T-helper 17 cell (primary cell): Measurements from ENCODE around the gene MTERF2. TPM values are rescaled to one million over a fixed set of nuclear protein-coding genes. Genes with fewer than 3 reads are reported as not detected.

Experiments
- ATAC-seq: fragments of 150-1000 bp; cut with Tn5 transposase; 2 replicates; pipeline ENCODE4 v1.10.0; 2021; ENCODE audit warnings: mild to moderate bottlenecking, moderate library complexity
- DNase-seq, 3 donors: peaks; one replicate each; pipeline versions ENCODE4 v3.0.0 to v3.0.0-alpha.2; 2020 to 2021
- H3K9me3 ChIP-seq: one replicate; pipeline ENCODE4 v1.7.0; 2013; ENCODE audit warnings: low read length, mild to moderate bottlenecking; ENCODE audit not compliant: control insufficient read depth, poor library complexity, severe bottlenecking
- H3K27ac Mint-ChIP-seq: one replicate; pipeline ENCODE4 v1.8.0; 2022; ENCODE audit warnings: mild to moderate bottlenecking, moderate library complexity, mixed read lengths
- H3K27me3 Mint-ChIP-seq: one replicate; pipeline ENCODE4 v1.8.0; 2022; ENCODE audit warnings: mixed read lengths
- H3K36me3 Mint-ChIP-seq: one replicate; pipeline ENCODE4 v1.8.0; 2022; ENCODE audit warnings: low read depth, mixed read lengths
- H3K4me1 Mint-ChIP-seq: one replicate; pipeline ENCODE4 v1.8.0; 2022; ENCODE audit warnings: mild to moderate bottlenecking, mixed read lengths
- H3K4me3 Mint-ChIP-seq: one replicate; pipeline ENCODE4 v1.8.0; 2022; ENCODE audit warnings: mild to moderate bottlenecking, moderate library complexity, mixed read lengths
- total RNA-seq, 4 donors: library from RNA in 2 of 4; stranded (reverse) in 2 of 4; gene quantifications; one replicate each; pipeline ENCODE4 v1.2.3 and lab custom pipeline; 2022 to 2026

The MTERF2 gene
- total RNA-seq, 2 donors from 2014 or later = 12.7 to 13.8 TPM

GRCh38 chr12:106982229-106982628, 4.7 kb downstream of the MTERF2 start:
- no peaks in the 10 kb centered on the region for H3K27me3 Mint-ChIP-seq
- peaks cover 13% of the 10 kb centered on the region for H3K36me3 Mint-ChIP-seq
- DNase-seq (no peak), ATAC-seq (no peak)
- peaks cover 32% of the 10 kb centered on the region for H3K4me1 Mint-ChIP-seq
- H3K9me3 ChIP-seq = no peaks in the 10 kb centered on the region
- H3K27ac Mint-ChIP-seq = peak overlapping the region; percentile 69
- H3K4me3 Mint-ChIP-seq = no peak overlapping the region

DNA sequence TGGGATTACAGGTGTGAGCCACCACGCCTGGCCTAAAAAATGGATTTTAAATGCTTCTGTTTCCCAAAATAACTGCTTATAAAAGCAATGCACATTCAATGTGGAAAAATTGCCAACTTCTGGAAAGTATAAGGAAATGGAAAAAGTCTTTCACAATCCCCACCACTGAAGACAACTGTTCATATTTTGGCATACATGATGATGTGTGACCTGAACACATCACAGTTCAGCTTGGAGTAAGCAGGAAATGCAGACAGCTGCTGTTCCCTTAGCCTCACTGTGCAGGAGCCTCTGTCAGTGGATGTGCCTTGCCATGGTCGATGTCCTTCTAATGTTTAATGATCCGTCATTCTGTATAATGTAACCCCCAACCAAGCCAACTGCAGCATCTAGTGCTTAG, 5.2 kb downstream of the MTERF2 start:
- Mint-ChIP-seq H3K27me3 (no peaks in the 10 kb centered on the region), H3K4me3 (no peak overlapping the region), H3K36me3 (peaks cover 13% of the 10 kb centered on the region), H3K4me1 (peaks cover 29% of the 10 kb centered on the region), H3K27ac (peak overlapping the region; percentile 69)
- DNase-seq = no peak
- no peaks in the 10 kb centered on the region for H3K9me3 ChIP-seq
- no peak for ATAC-seq

DNA sequence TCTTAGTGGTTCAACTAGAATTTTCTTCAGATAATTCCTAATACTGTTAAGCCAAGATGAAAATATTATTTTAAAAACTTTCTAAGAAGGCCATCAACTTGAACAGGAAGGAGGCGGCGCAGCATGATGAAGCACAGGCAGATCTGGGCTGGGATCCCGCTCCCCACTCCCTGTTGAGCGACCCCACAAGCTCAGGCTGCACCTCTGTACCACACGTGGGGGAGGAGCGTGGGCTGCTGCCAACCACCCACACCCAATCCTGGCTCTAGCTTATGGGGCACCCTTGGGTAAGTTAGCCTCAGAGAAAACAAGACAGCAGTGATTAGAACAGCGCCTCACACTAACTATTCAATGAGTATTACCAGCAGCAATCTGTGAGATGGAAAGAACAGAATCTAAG, 6.0 kb downstream of the MTERF2 start:
- Mint-ChIP-seq H3K4me3 (no peak overlapping the region), H3K27ac (peak overlapping the region; percentile 44), H3K27me3 (no peaks in the 10 kb centered on the region), H3K4me1 (peaks cover 21% of the 10 kb centered on the region), H3K36me3 (peaks cover 13% of the 10 kb centered on the region)
- no peaks in the 10 kb centered on the region for H3K9me3 ChIP-seq
- DNase-seq (no peak), ATAC-seq (no peak)

DNA sequence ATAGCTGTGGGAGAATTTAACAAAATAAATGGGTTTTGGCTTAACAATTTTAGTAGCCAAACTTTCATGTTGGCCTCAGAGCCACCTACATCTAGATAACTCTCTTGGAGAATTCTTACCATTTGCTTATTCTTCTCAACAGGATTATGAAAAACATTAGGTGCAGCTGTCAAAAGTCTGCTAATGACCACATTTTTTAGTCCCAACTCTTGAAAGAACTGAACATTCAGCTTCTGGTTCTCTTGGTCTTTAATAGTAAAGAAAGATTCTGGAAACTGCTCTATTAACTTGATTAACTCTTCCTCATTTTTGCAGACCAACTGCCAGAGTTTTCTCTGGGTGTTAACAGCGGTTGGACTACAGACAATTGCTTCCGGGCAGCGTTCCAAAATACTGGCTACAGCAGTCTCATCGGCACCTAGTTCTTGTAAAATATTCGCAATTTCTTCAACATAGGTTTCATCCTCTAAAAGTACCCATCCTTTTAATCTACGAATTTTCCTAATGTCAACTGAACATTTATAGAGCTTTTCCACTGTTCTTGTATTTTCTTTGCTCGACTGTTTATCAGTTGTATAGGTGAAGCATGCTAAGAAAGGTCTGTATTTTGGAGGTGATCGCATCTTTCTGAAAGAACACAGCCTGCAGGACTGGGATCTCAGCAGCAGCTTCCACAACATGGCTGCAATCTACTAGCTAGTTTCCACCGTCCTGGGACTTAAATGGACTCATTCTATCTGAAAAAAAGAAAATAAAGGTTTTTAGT, 8.7 kb downstream of the MTERF2 start:
- H3K9me3 ChIP-seq = no peaks in the 10 kb centered on the region
- Mint-ChIP-seq H3K27ac (peak overlapping the region; percentile 60), H3K27me3 (no peaks in the 10 kb centered on the region), H3K4me1 (peaks cover 8% of the 10 kb centered on the region), H3K36me3 (no peaks in the 10 kb centered on the region), H3K4me3 (no peak overlapping the region)
- no peak for ATAC-seq
- no peak for DNase-seq

DNA sequence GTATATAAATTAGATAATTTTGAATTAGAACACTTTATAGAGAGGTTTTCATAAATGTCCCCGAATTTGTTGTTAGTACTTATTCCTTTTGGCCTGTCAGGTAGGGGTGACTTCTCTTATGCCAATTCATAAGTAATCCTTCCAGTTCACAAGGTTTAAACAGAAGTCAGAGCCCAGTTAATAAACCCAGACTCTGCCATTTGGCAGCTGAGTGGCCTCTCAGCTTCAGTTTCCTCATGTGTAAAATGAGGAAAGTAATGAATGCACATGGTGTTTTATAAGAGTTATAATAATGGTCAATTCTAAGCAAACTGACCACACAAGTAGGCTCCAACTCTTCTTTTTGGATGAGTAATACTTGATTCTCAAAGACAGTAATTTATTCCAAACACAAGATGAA, 10.3 kb downstream of the MTERF2 start:
- ATAC-seq (no peak), DNase-seq (no peak)
- Mint-ChIP-seq H3K4me3 (no peak overlapping the region), H3K4me1 (peaks cover 7% of the 10 kb centered on the region), H3K27ac (no peak overlapping the region), H3K27me3 (no peaks in the 10 kb centered on the region), H3K36me3 (no peaks in the 10 kb centered on the region)
- H3K9me3 ChIP-seq = no peaks in the 10 kb centered on the region

GRCh38 chr12:106975993-106976658, 10.8 kb downstream of the MTERF2 start:
- Mint-ChIP-seq H3K27ac (peak overlapping the region; percentile 3), H3K36me3 (peaks cover under 1% of the 10 kb centered on the region), H3K4me1 (peaks cover 7% of the 10 kb centered on the region)

GRCh38 chr12:106975098-106975497, 11.8 kb downstream of the MTERF2 start:
- DNase-seq = no peak
- Mint-ChIP-seq H3K27ac (no peak overlapping the region), H3K27me3 (no peaks in the 10 kb centered on the region), H3K36me3 (peaks cover 3% of the 10 kb centered on the region), H3K4me3 (no peak overlapping the region), H3K4me1 (peaks cover 7% of the 10 kb centered on the region)
- H3K9me3 ChIP-seq = no peaks in the 10 kb centered on the region
- no peak for ATAC-seq

More at GRCh38 chr12:106975993-106976658, 10.8 kb downstream of the MTERF2 start:
- no peak for ATAC-seq
- Mint-ChIP-seq H3K27me3 (no peaks in the 10 kb centered on the region), H3K4me3 (peak overlapping the region; percentile 28)
- no peak for DNase-seq
- H3K9me3 ChIP-seq = no peaks in the 10 kb centered on the region

DNA sequence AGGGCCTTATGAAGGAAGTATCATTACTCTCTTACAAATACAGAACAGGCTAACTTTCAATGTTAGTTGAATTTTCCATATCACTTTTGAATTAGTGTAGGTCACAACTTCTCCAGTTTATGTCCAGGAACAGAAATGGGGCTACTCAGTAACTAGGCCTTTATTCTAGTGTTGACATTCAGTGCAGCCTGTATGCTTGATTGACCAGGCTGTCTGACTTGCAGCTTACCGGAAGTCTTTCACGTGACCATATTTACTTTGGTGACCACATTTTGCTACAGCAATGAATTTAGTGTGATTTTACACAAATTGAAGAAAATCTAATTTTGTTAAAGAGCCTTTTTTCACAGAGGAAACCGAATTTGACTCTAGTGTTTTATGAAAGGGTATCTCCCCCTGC, 12.4 kb downstream of the MTERF2 start:
- H3K9me3 ChIP-seq = no peaks in the 10 kb centered on the region
- Mint-ChIP-seq H3K4me3 (no peak overlapping the region), H3K27me3 (no peaks in the 10 kb centered on the region), H3K27ac (no peak overlapping the region), H3K4me1 (peaks cover 7% of the 10 kb centered on the region), H3K36me3 (peaks cover 3% of the 10 kb centered on the region)
- DNase-seq (no peak), ATAC-seq (no peak)

- ATAC-seq (no peak), DNase-seq (no peak)
- no peak overlapping the region for H3K27ac Mint-ChIP-seq
- no peaks in the 10 kb centered on the region for H3K9me3 ChIP-seq
- no peak overlapping the region for H3K4me3 Mint-ChIP-seq
- peaks cover 3% of the 10 kb centered on the region for H3K36me3 Mint-ChIP-seq
- H3K27me3 Mint-ChIP-seq = no peaks in the 10 kb centered on the region
- H3K4me1 Mint-ChIP-seq = peaks cover 6% of the 10 kb centered on the region
Observed at GRCh38 chr12:106973545-106973944, 13.4 kb downstream of the MTERF2 start.

- no peak for ATAC-seq
- Mint-ChIP-seq H3K36me3 (peaks cover 3% of the 10 kb centered on the region), H3K4me1 (peaks cover 7% of the 10 kb centered on the region), H3K4me3 (no peak overlapping the region), H3K27ac (peak overlapping the region; percentile 1), H3K27me3 (no peaks in the 10 kb centered on the region)
- no peaks in the 10 kb centered on the region for H3K9me3 ChIP-seq
- no peak for DNase-seq
Observed at GRCh38 chr12:106971065-106971464, 15.9 kb downstream of the MTERF2 start.

DNA sequence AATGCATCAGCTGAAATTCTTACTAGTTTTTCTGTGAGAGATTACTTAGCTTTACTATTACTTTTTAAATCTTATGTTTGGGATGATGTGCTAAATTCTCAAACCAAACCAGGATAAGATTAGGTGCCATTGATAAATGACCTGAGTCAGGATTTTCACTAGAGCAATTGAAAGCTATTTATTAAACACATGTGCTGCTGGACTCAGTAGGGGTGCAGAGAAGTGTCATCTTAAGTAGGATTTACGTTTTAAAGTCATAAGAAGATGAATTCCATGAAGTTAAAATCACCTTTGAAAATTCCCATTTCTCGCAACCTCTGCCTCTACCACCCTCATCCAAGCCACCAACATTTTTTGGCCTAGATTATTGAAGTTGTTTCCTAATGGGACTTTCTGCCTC, 22.4 kb downstream of the MTERF2 start:
- no peak for ATAC-seq
- H3K4me1 Mint-ChIP-seq = peaks cover 26% of the 10 kb centered on the region
- no peak overlapping the region for H3K27ac Mint-ChIP-seq
- no peak for DNase-seq
- H3K4me3 Mint-ChIP-seq = no peak overlapping the region
- H3K9me3 ChIP-seq = no peaks in the 10 kb centered on the region
- H3K36me3 Mint-ChIP-seq = peaks cover 11% of the 10 kb centered on the region
- no peaks in the 10 kb centered on the region for H3K27me3 Mint-ChIP-seq

DNA sequence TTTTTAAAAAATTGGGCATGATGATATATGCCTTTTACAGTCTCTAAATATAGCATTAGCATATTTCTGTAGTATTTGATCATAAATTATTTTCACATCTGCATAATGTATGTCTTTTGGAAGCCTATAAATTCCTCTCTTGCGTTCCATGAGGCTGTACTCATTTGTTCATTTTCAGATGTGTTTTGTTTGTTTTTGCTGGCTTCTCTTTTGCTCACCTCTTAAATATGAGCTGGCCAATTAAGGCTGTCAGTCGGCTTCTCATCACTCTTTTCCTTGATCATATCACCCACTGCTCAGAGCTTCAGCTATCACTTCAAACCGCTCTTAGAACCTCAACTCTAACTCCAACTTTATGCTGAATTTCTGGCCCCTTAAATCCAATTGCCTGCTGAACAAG, 24.7 kb downstream of the MTERF2 start:
- no peak overlapping the region for H3K27ac Mint-ChIP-seq

DNA sequence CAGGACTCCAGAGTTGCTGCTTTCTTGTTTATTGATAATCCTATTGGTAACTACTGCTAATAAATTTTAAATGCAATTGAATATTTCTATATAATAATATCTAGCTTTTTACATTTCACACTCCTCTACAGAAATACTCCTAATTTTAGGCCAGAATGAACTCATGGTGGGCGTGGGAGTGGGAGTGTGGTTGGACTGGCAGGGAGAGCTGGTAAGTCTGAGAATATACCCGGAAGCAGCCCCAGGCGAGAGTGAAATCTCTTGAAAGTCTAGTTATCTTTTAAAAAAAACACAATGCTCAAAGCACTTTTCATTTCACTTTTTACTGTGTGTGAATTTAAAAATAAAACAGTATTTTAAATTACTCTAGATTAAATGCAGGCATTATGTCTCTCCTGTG, 26.5 kb downstream of the MTERF2 start:
- peaks cover 11% of the 10 kb centered on the region for H3K36me3 Mint-ChIP-seq
- DNase-seq (no peak), ATAC-seq (no peak)
- no peaks in the 10 kb centered on the region for H3K27me3 Mint-ChIP-seq
- no peak overlapping the region for H3K4me3 Mint-ChIP-seq
- H3K9me3 ChIP-seq = no peaks in the 10 kb centered on the region
- H3K4me1 Mint-ChIP-seq = peaks cover 38% of the 10 kb centered on the region
- H3K27ac Mint-ChIP-seq = no peak overlapping the region

More for the DNA sequence above, 24.7 kb downstream of the MTERF2 start:
- Mint-ChIP-seq H3K4me3 (no peak overlapping the region), H3K4me1 (peaks cover 33% of the 10 kb centered on the region), H3K36me3 (peaks cover 11% of the 10 kb centered on the region), H3K27me3 (no peaks in the 10 kb centered on the region)
- ATAC-seq = no peak
- DNase-seq = no peak
- no peaks in the 10 kb centered on the region for H3K9me3 ChIP-seq

DNA sequence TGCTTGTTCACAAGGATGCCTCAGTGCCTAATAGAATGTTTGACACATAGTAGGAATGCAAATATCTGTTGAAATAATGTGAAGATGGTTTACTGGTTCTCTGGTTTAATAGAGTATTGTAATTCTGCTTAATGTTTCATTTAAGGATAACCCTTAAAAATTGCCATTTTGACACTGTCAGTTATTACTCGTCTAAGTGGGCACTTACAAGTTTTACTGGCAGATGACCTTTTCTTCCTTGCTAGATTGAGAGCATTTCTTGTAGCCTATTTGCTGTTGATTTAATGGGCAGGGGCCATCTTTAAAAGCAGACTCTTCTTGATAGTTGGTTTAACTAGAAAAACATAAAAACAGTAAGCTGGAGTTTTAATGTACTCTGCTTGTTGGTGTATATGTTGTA, 29.4 kb downstream of the MTERF2 start:
- Mint-ChIP-seq H3K4me1 (peaks cover 31% of the 10 kb centered on the region), H3K27me3 (no peaks in the 10 kb centered on the region), H3K36me3 (peaks cover 4% of the 10 kb centered on the region), H3K4me3 (peak overlapping the region; percentile 97), H3K27ac (peak overlapping the region; percentile 95)
- DNase-seq (no peak), ATAC-seq (no peak)
- no peaks in the 10 kb centered on the region for H3K9me3 ChIP-seq
